Stimulated activated CD8-positive, alpha-beta memory T cell treated with anti-CD3 and anti-CD28 coated beads, Interleukin-15, amount 100 ng/mL, for 1 hour (primary cell): Measurements from ENCODE around the gene MACROD1.

Experiments used
- DNase-seq: peaks from one replicate; pipeline ENCODE4 v3.0.0-alpha.2; 2020; ENCODE audit warnings: low read depth

Gene MACROD1

GRCh38 chr11:63951779-63952536, 214.0 kb downstream of the MACROD1 start:
- no peak for DNase-seq
